ENCODE measurements around the gene AKR7A3. TPM values are rescaled to one million over a fixed set of nuclear protein-coding genes. Genes with fewer than 3 reads are reported as not detected.

The AKR7A3 gene
- total RNA-seq, 1 experiment from 2014 or later = 0.40 TPM

GRCh38 chr1:19319196-19319595 is 30.6 kb upstream of the AKR7A3 start:
- no TSS peak for BruUV-seq (replicated peaks)
- Mint-ChIP-seq H3K36me3 (ENCODE audit: insufficient read depth, unreplicated experiment) (peaks cover 36% of the 10 kb centered on the region), H3K4me3 (ENCODE audit: unreplicated experiment) (no peak overlapping the region), H3K4me1 (ENCODE audit: insufficient read depth, unreplicated experiment) (no peaks in the 10 kb centered on the region), H3K9me3 (ENCODE audit: unreplicated experiment) (no peaks in the 10 kb centered on the region), H3K27me3 (ENCODE audit: insufficient read depth, unreplicated experiment) (no peaks in the 10 kb centered on the region), H3K27ac (ENCODE audit: low read depth, unreplicated experiment) (peak overlapping the region; percentile 79)
- ChIA-PET CTCF (interaction anchor here (0.6 kb wide), 1 partner anchor 335 kb away, joined by 4 read pairs; no protein-coding TSS in a partner anchor), POLR2A (no interaction called here)
- TF ChIP-seq CTCF (IDR thresholded peaks at IDR 0.05; ENCODE audit: unreplicated experiment) = no peak
- intact Hi-C loops (cut with micrococcal nuclease) = no loop called here
- no peak for DNase-seq (ENCODE audit: unreplicated experiment)

GRCh38 chr1:19317126-19317910 is 28.7 kb upstream of the AKR7A3 start:
- no peak for TF ChIP-seq CTCF (IDR thresholded peaks at IDR 0.05; ENCODE audit: unreplicated experiment)
- Mint-ChIP-seq H3K27ac (ENCODE audit: low read depth, unreplicated experiment) (no peak overlapping the region), H3K36me3 (ENCODE audit: insufficient read depth, unreplicated experiment) (peaks cover 26% of the 10 kb centered on the region), H3K9me3 (ENCODE audit: unreplicated experiment) (no peaks in the 10 kb centered on the region), H3K4me3 (ENCODE audit: unreplicated experiment) (no peak overlapping the region), H3K4me1 (ENCODE audit: insufficient read depth, unreplicated experiment) (peaks cover 9% of the 10 kb centered on the region), H3K27me3 (ENCODE audit: insufficient read depth, unreplicated experiment) (no peaks in the 10 kb centered on the region)
- CTCF ChIA-PET = no interaction called here
- intact Hi-C loops (cut with micrococcal nuclease) = no loop called here
- no TSS peak for BruUV-seq (replicated peaks)
- POLR2A ChIA-PET = interaction anchor here (2.1 kb wide), 1 partner anchor 66 kb away, joined by 4 read pairs; the partner anchor contains the start of genes EMC1 and MRTO4
- DNase-seq (ENCODE audit: unreplicated experiment) = no peak

GRCh38 chr1:19315378-19316198 is 27.0 kb upstream of the AKR7A3 start:
- H3K27ac Mint-ChIP-seq (ENCODE audit: low read depth, unreplicated experiment) = no peak overlapping the region
- H3K4me3 Mint-ChIP-seq (ENCODE audit: unreplicated experiment) = no peak overlapping the region

More at GRCh38 chr1:19315378-19316198, 27.0 kb upstream of the AKR7A3 start:
- intact Hi-C loops (cut with micrococcal nuclease) = no loop called here
- H3K4me1 Mint-ChIP-seq (ENCODE audit: insufficient read depth, unreplicated experiment) = peaks cover 18% of the 10 kb centered on the region
- H3K36me3 Mint-ChIP-seq (ENCODE audit: insufficient read depth, unreplicated experiment) = peaks cover 17% of the 10 kb centered on the region
- ChIA-PET POLR2A (interaction anchor here (2.1 kb wide), 1 partner anchor 64 kb away, joined by 4 read pairs; the partner anchor contains the start of genes EMC1 and MRTO4), CTCF (no interaction called here)
- no peaks in the 10 kb centered on the region for H3K27me3 Mint-ChIP-seq (ENCODE audit: insufficient read depth, unreplicated experiment)
- BruUV-seq (replicated peaks) = no TSS peak
- H3K9me3 Mint-ChIP-seq (ENCODE audit: unreplicated experiment) = no peaks in the 10 kb centered on the region
- DNase-seq (ENCODE audit: unreplicated experiment) = no peak
- no peak for TF ChIP-seq CTCF (IDR thresholded peaks at IDR 0.05; ENCODE audit: unreplicated experiment)

All from MCF 10A (cell line).